Measurements from ENCODE around the gene JAG2. TPM values are rescaled to one million over a fixed set of nuclear protein-coding genes. Genes with fewer than 3 reads are reported as not detected.

The JAG2 gene
- total RNA-seq, 1 experiment from 2014 or later, result 85.9 TPM

GRCh38 chr14:105128059-105128458 lies 40.5 kb downstream of the JAG2 start (continued):
- TF ChIP-seq REST (IDR thresholded peaks at IDR 0.05; ENCODE audit: low read depth), result no peak

GRCh38 chr14:105126981-105127329 lies 41.6 kb downstream of the JAG2 start:
- H3K79me2 ChIP-seq (ENCODE audit: insufficient read depth, low read length), result no peaks in the 10 kb centered on the region

More at GRCh38 chr14:105126981-105127329, 41.6 kb downstream of the JAG2 start:
- Histone ChIP-seq H2AFZ (ENCODE audit: low read depth, low read length, poor library complexity, severe bottlenecking) (no peak overlapping the region), H3K4me2 (ENCODE audit: low read length) (no peak overlapping the region), H3K4me3 (replicated peaks in 1 of 2; ENCODE audit: low read depth in 1 of 2, low read length in 2 of 2) (no peak overlapping the region), H3K9me3 (ENCODE audit: control insufficient read depth in 1 of 2, insufficient read depth in 1 of 2, low read depth in 1 of 2, low read length in 2 of 2) (peaks cover 4 to 8% of the 10 kb centered on the region in 2 experiments; a peak in 2 of 4 replicates), H3K9me2 (ENCODE audit: insufficient read depth) (no peaks in the 10 kb centered on the region), H3K27me3 (ENCODE audit: insufficient read depth, low read length) (no peaks in the 10 kb centered on the region), H3K36me3 (ENCODE audit: control insufficient read depth in 1 of 2, insufficient read depth in 2 of 2, low read length in 2 of 2) (no peaks in the 10 kb centered on the region), H4K20me1 (ENCODE audit: insufficient read depth) (no peaks in the 10 kb centered on the region), H3K27ac (ENCODE audit: low read depth, low read length) (no peak overlapping the region), H3K9ac (ENCODE audit: low read length) (no peak overlapping the region), H3K4me1 (ENCODE audit: control insufficient read depth in 1 of 2, insufficient read depth in 2 of 2, low read length in 2 of 2) (no peaks in the 10 kb centered on the region)
- no peak for ATAC-seq
- ChIA-PET POLR2A (no interaction called here), RAD21 (ENCODE audit: low non-redundant PET in 1 of 2, low total read pairs in 2 of 2, uncharacterized antibody in 2 of 2, unreplicated experiment in 2 of 2) (no interaction called here), CTCF (no interaction called here)
- DNase-seq (ENCODE audit: low read depth, low spot score), result no peak
- BruUV-seq (replicated peaks), result no TSS peak
- intact Hi-C loops (cut with micrococcal nuclease), result no loop called here
- TF ChIP-seq CEBPB (IDR thresholded peaks at IDR 0.05; ENCODE audit: low read depth) (no peak), MAX (IDR thresholded peaks at IDR 0.05) (no peak), SP1 (IDR thresholded peaks at IDR 0.05; ENCODE audit: low read depth) (no peak), EGR1 (IDR thresholded peaks at IDR 0.05; ENCODE audit: low read depth) (no peak), POLR2A (IDR thresholded peaks at IDR 0.05; ENCODE audit: borderline replicate concordance, extremely low read depth, insufficient read depth, insufficient read length) (no peak), POLR2AphosphoS5 (IDR thresholded peaks at IDR 0.05; ENCODE audit: low read depth, low read length) (no peak), SRF (IDR thresholded peaks at IDR 0.05; ENCODE audit: low read depth) (no peak), ZNF274 (IDR thresholded peaks at IDR 0.05; ENCODE audit: low read depth, low read length) (no peak), EZH2 (IDR thresholded peaks at IDR 0.05) (no peak), YY1 (IDR thresholded peaks at IDR 0.05; ENCODE audit: extremely low read depth, insufficient replicate concordance, low read depth, low read length) (no peak), CBX3 (IDR thresholded peaks at IDR 0.05; ENCODE audit: low read depth) (no peak), FOSL1 (IDR thresholded peaks at IDR 0.05; ENCODE audit: low read depth) (no peak), EZH2phosphoT487 (IDR thresholded peaks at IDR 0.05; ENCODE audit: borderline replicate concordance) (no peak), ZFX (IDR thresholded peaks at IDR 0.05) (no peak), TCF7L2 (IDR thresholded peaks at IDR 0.05; ENCODE audit: borderline replicate concordance, extremely low read depth, insufficient read depth, insufficient read length) (no peak)
